GM10266 (cell line): Measurements from ENCODE around the gene PHACTR1.
A peak's percentile ranks its signal among the peaks of the same experiment; 100 is the strongest.

ENCODE experiments used
- DNase-seq: peaks from one replicate; pipeline ENCODE4 v3.0.0; 2012; ENCODE audit errors: extremely low spot score
- CTCF ChIP-seq: IDR thresholded peaks from 2 replicates; pipeline ENCODE4 v1.5.1; 2012; ENCODE audit warnings: mild to moderate bottlenecking, low read depth; ENCODE audit not compliant: control insufficient read depth, insufficient read depth; ENCODE audit errors: missing control alignments

Gene PHACTR1

DNA sequence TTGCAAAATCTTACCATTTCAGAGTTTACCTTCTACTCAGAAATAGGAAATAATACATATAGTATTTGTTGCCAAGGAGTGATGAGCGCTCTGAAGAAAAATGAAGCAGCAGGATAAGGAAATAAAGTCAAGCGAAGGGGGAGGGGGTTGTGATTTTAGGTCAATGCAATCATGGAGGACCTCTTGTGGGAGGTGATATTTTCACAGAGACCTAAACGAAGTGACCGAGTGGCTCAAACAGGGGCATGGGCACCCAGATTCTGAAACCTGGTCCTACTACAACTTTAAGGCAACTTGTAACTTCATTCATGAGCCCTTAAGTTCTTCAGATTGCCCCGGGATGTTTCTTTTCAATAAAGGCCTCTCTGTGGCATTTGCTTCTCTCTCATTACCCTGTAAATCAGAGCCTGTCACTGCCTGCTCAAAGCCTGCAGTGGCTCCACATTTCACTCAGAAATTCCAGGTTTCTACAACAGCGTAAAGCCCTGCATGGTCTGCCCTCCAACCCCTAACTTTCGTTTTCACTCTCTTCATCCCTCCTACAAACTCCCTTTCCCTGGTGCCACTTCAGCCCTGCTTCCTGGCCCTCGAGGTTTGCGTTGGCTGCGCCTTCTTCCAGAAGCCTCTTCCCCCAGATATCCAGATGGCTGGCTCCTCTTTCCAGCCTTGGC is 449.1 kb downstream of the PHACTR1 start:
- no peak for TF ChIP-seq CTCF
- DNase-seq, result no peak

DNA sequence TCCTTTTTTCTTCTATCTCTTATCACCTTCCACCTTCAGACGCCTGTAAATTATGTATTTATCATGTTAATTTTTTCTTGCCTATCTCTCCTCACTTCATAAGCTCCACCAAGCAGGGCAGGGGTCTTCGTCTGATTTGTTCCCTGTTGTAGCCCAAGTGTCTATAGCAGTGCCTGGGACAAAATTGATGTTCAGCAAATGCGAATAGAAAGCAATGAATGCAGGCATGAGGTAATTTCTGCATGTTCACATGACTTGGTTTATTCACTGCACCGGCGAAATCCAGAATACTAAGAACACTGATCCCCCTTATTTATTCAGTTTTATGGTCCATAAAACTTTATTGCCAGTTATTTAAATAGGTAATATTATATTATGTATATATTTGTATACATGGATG is 449.7 kb downstream of the PHACTR1 start:
- no peak for DNase-seq
- TF ChIP-seq CTCF, result no peak

DNA sequence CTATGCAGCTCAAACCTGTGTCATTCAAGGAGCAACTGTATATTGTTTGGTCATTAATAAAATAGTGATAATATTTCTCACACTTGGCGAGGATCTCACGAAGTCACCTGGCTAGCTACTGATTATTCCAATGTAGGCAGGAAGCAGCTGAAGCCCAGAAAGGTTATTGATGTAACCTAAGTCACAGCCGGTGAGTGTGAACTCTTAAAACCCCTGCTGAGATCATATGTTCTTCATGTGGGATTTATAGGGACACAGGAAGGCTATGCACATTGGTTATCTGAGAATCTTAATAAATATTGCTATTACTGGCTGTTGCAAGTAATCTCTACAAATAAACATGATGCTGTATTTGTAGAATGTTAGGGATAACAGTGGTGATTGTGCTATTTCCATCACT is 450.3 kb downstream of the PHACTR1 start:
- TF ChIP-seq CTCF, result no peak
- no peak for DNase-seq

DNA sequence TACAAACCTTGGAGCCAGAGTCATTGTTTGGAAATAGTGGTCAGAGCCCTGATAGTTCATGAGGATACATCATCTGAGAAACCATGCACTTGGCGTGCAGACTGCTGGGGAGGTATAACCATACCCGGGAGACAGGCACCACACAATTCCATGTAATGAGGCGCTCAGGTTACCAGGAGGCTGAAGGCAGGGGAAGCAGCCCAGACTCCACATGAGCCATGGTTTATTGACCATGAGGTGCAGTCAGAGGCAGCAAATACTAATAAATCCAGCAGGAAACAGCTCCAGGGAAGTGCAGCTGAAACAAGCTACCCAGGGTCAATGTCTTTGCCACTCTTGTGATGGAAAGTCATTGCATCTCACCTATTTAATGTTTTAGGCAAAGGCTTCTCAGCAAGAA is 455.7 kb downstream of the PHACTR1 start:
- no peak for DNase-seq
- TF ChIP-seq CTCF, result no peak

- TF ChIP-seq CTCF, result no peak
- DNase-seq, result no peak
These were observed 458.5 kb downstream of the PHACTR1 start for GRCh38 chr6:13175087-13175486.

DNA sequence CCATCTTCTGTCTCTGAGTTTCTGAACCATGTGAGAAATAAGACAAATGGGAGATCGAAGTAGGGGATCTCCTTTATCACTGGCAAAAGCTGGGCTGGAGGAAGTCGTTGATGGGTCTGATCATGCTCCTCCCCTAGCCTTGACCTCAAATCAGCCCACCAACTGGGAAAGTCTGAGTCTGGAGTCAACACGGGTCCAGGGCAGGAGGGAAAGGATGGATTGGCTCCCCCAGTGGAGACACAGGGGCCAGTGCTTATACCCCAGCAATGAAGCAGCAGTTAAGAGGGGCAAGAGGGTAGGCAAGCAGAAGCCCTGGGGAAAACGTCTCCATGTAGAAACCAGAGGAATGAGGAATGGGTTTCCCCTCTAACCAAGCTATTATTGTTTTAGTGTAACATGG is 459.2 kb downstream of the PHACTR1 start:
- DNase-seq, result no peak
- TF ChIP-seq CTCF, result no peak

DNA sequence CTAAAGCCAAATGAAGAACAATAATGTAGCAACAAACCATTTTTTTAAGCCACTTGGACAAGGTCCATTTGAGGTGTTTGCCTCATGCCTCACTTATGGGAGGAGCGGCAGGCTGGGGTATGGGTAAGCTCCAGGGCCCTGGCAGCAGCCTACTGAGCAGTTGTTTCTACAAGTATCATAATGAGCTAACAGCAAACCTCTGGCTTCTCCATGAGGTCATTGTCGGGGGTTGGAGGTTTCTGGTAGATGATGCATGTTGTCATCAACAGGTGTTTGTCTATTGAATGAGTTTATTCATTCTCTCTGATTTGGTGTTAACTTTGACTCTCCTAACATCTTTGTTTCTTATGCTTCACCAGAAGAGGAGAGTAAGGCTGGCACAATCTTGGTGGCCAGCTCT is 461.1 kb downstream of the PHACTR1 start:
- TF ChIP-seq CTCF, result no peak
- DNase-seq, result peak; percentile 20
